DMS53 treated with DMSO at 0.1 percent for 48 hours (cell line): ENCODE measurements around the gene FHIT.

Source experiments
- DNase-seq: peaks from one replicate; lab custom pipeline; 2025; ENCODE audit not compliant: unreplicated experiment; lab: John Stamatoyannopoulos, UW

FHIT gene

DNA sequence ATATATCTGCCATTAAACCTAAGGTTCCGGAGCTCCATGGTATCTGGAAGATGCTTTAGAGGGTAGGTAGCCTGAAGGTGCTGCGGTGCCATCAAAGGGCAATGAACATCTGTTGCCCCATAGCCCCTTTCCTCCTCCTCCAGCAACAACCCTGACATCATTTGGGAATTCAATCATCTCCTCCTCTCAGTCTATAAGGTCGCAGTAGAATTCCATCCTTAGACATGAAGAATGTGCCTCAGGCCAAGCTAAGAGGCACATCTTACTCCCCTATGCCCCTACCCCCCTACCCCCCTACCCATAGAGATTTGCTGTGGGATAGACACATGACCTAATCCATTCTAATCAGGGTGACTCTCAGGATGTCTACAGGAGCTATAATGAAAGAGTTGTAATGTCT is 1101.8 kb downstream of the FHIT start:
- no peak for DNase-seq

GRCh38 chr3:60147249-60147950 is 1103.9 kb downstream of the FHIT start:
- no peak for DNase-seq

GRCh38 chr3:60146121-60146520 is 1105.1 kb downstream of the FHIT start:
- no peak for DNase-seq

DNA sequence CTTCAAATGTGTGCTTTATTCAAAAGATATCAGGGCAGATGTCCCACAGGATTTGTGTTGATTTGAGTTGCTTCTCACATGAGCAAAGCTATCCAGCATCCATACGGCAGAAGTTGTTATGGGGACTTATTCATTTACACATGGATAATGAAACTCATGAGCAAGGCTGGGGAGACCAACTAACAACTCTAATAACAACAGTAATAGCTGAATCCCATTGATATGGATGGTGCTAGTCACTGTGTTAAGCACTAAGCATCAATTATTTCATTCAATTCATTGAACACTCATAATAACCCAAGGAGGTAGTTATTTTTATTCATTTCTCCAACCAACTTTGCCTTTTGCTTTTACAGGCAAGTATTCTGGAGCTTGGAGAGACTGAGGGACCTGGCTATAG is 1107.2 kb downstream of the FHIT start:
- no peak for DNase-seq

GRCh38 chr3:60142009-60142408 is 1109.2 kb downstream of the FHIT start:
- no peak for DNase-seq

DNA sequence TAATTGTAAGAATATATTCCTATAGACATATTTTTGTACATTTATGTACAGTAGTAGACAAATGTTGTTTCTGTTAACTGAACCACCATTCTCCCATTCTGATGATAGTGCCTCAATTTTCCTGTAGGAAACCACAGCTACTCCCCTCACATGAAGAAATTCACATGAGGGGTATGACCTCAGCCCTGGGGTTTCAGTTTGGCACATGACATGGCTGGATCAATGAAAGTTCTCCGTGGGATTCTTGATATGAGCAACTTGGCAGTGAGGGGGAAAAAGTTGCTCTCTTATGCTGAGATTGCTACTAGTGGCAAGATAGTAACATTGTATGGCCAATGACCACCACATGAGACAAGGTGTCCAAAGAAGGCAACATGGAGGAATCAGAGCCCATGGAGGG is 1111.1 kb downstream of the FHIT start:
- no peak for DNase-seq

- no peak for DNase-seq
Measured at GRCh38 chr3:60136601-60137000, 1114.7 kb downstream of the FHIT start.

DNA sequence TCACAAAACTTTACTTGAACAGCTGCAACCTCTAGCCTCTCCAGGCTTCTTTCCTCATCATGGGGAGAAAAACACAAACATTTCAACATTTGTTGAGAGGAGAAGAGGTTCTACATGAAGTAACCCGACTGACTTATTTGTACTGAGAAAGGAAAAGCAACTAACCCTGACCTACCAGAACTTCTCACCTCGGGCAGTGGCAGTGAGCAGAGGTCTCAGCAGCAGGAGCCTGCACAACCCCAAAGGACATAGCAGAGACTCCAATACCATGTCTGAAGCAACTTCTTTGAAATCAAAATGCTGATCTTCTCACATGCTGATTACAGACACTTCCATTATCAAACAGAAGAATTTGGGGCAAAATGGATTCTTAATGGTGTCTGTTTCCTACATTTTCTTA is 1115.8 kb downstream of the FHIT start:
- no peak for DNase-seq

GRCh38 chr3:60133269-60134162 is 1117.7 kb downstream of the FHIT start:
- DNase-seq, result no peak

- no peak for DNase-seq
Measured at GRCh38 chr3:60131618-60132017, 1119.6 kb downstream of the FHIT start.

DNA sequence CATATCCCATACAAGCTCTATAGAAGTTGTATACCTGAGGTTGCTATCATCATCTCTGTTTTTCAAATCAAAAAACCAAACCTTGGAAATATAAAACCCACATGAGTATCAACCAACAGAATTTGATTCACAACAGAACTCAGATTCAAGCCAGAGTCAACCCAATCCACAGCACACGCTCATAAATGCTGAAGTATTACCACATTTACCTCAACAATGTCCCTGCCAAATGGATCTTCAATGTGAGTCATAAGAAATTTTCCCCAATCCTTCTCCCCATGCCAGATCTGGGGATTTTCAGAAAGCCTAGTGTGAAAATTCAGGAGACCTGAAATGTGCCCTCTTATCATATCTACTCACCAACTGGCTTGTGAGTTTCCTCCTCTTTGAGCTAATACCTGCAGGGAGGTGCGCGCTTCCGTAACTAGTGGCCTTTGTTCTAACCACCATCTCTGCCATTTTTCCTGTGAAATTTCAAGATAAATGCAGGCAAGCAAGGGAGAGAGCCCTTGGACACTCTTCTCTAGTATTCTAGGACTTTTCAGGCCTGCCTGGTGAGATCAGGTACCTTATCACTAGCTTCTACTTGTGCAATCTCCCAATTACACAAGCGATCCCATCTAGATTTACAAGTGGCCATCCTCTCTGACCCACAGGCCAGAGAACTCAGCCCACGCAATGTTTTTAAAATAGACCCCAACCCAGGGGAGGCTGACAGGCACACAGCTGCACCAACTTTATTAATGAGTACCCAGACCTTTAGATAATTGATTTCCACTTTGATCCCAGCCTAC is 1124.5 kb downstream of the FHIT start:
- no peak for DNase-seq

DNA sequence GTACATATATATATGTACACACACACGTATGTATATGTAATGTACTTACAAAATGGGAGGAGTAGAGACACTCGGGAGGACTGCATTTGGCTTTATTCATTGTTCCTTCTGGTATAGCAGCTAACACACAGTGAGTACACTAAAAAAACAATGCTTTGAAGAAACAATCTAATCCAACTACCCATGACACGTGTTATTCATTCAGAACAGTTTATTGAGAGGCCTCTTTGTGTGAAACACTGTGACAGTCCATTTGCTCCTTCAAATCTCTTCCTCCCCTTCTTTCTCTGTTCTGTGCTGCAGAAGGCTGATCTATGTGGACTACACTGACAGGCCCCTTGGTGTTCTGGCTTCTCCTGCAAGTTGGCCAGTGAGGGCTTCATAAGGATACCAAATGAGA is 1125.6 kb downstream of the FHIT start:
- no peak for DNase-seq

GRCh38 chr3:60120245-60120644 is 1131.0 kb downstream of the FHIT start:
- no peak for DNase-seq

- no peak for DNase-seq
Measured at GRCh38 chr3:60114191-60114590, 1137.1 kb downstream of the FHIT start.

DNA sequence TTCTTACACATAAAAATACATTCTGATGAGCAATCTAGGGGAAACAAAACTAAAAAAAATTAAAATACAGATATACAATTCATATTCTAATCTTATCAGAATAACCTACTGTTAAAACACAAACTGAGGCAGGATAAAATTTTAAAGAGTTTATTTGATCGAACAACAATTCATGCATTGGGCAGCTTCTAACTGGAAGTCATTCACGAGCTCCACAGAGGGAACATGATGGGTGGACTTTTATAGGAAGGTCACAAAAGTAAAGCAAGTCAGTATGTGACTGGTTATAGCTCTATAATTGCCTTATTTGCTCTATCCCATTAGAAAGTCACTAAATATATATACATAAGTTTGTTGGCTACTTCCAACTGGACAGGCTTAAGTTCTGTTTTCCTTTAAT is 1144.0 kb downstream of the FHIT start:
- DNase-seq, result no peak

- DNase-seq, result no peak
Measured at GRCh38 chr3:60102154-60102553, 1149.1 kb downstream of the FHIT start.

GRCh38 chr3:60101621-60102020 is 1149.6 kb downstream of the FHIT start:
- no peak for DNase-seq

DNA sequence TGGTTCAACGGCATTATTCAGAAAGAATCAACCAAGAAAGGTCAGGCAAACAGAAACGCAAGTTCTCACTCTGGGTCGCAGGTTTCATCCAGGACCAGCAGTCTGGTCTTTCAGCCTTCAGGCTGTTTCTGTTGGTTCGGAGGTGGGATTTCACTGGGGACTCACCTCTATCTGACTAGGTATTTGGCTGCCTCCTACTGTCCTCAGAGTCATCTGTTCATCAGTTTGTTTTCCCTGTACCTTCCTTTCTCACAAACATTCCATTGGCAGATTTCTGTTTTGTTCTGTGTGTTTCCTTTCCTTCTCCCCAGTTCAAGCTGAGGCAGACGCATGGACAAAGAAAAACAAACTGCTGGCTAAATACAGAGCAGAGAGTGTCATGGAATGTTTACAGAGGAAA is 1154.8 kb downstream of the FHIT start:
- DNase-seq, result no peak

DNA sequence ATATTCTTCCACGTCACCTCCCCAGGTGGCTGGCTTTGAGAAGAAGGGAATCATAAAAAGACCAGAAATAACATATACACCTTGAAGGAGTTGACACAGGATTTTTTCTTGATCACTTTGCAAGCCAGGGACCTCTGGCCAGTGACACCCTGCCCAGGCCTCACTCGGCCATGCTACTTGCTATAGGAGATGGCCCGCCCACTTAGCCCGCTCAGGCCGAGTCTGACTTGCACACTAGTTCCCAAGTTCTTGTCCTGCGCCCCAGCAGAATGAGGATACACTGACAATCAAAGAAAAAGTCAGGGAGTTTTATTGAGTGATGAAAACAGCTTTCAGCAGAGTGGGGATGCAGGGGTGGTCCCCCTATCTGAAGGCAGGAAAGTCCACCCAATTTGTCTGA is 1155.3 kb downstream of the FHIT start:
- no peak for DNase-seq

GRCh38 chr3:60095516-60095915 is 1155.7 kb downstream of the FHIT start:
- no peak for DNase-seq

DNA sequence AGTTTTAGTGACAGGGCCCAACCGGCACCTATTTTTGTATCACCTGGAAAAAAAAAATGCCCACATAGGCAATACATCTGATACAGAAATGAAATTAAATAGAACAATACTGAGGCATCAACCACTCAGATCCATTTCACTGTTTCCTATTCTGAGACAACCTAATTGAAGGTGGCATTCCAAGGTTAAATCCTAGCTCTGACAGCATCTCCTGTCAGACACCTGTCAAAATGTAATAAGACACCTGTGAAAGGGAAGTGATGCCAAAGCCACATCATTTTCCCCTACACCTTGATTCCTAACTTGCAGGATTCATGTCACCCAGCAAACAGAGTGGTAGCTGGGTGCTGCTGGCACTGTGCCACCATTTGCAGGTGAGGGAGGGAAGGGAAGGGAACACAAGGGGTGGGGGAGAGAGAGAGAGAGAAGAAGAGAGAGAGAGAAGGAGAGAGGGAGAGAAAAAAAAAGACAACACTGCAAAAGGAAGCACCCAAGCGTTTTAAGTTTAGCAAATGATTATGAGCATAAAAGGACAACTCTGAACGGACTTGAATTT is 1156.8 kb downstream of the FHIT start:
- no peak for DNase-seq
